Astrocyte (in vitro differentiated cells and primary cell): ENCODE data around the gene EXO1.

Source experiments
- CTCF ChIP-seq: IDR thresholded peaks from 2 replicates; pipeline ENCODE4 v1.5.1; 2011; ENCODE audit warnings: low read depth, mild to moderate bottlenecking, inconsistent platforms, low read length, moderate library complexity; ENCODE audit not compliant: insufficient read depth
- EZH2 ChIP-seq: IDR thresholded peaks from 2 replicates; pipeline ENCODE4 v1.6.1; 2012; ENCODE audit warnings: mild to moderate bottlenecking, low read length, inconsistent platforms; ENCODE audit not compliant: insufficient read depth

- TF ChIP-seq EZH2 (no peak), CTCF (no peak)
These were observed 26.6 kb upstream of the EXO1 start for GRCh38 chr1:241821363-241821762.
